IMR-90 (cell line): ENCODE results near the gene MORF4L2. TPM values are rescaled to one million over a fixed set of nuclear protein-coding genes. Genes with fewer than 3 reads are reported as not detected.

Source experiments
- ATAC-seq: fragments of 200-7000 bp; cut with Tn5 transposase; 2 replicates; pipeline ENCODE4 v1.9.1; 2020; ENCODE audit warnings: low read depth, mild to moderate bottlenecking, moderate library complexity
- BruUV-seq: library from RNA; stranded (reverse); fragments of 400-500 nt; replicated peaks from 2 replicates; lab custom pipeline; 2021; lab: Mats Ljungman, UMichigan
- CTCF ChIA-PET: fragments of 300-600 bp; formaldehyde crosslinking; extraction: SDS; loops from one replicate; lab custom pipeline; 2021; ENCODE audit warnings: antibody characterized with exemption; lab: Yijun Ruan, JAX
- POLR2A ChIA-PET: fragments of 300-600 bp; sonication (Branson Sonifier 250); formaldehyde crosslinking; loops from one replicate; lab custom pipeline; 2022; ENCODE audit warnings: antibody characterized with exemption; ENCODE audit not compliant: unreplicated experiment; lab: Charles Lee
- DNase-seq: peaks from one replicate; pipeline ENCODE4 v3.0.0; 2013
- H2AFZ ChIP-seq: replicated peaks from 2 replicates; pipeline ENCODE3; 2013; ENCODE audit warnings: low read length, mild to moderate bottlenecking; ENCODE audit not compliant: poor library complexity
- H2AK5ac ChIP-seq: 2 replicates; pipeline ENCODE4 v1.6.1; 2013; ENCODE audit warnings: low read depth, low read length, inconsistent platforms
- H2AK9ac ChIP-seq: replicated peaks from 2 replicates; pipeline ENCODE3; 2013; ENCODE audit warnings: mild to moderate bottlenecking, low read depth, low read length, moderate library complexity; ENCODE audit not compliant: poor library complexity
- H2BK120ac ChIP-seq: 2 replicates; pipeline ENCODE4 v1.6.1; 2013; ENCODE audit warnings: low read depth, low read length, inconsistent platforms
- H2BK15ac ChIP-seq: 3 replicates; pipeline ENCODE4 v1.6.1; 2013; ENCODE audit warnings: low read depth, low read length, inconsistent platforms
- H2BK20ac ChIP-seq: 2 replicates; pipeline ENCODE4 v1.6.1; 2013; ENCODE audit warnings: low read depth, mild to moderate bottlenecking, inconsistent platforms, low read length, moderate library complexity
- H2BK5ac ChIP-seq: 2 replicates; pipeline ENCODE4 v1.6.1; 2013; ENCODE audit warnings: mild to moderate bottlenecking, low read depth, low read length, inconsistent platforms; ENCODE audit not compliant: poor library complexity, severe bottlenecking
- H3K14ac ChIP-seq: replicated peaks from 2 replicates; pipeline ENCODE4 v1.6.1; 2013; ENCODE audit warnings: low read depth, low read length, inconsistent platforms
- H3K18ac ChIP-seq: 2 replicates; pipeline ENCODE4 v1.6.1; 2013; ENCODE audit warnings: low read depth, low read length, control low read depth
- H3K23ac ChIP-seq: 2 replicates; pipeline ENCODE4 v1.6.1; 2013; ENCODE audit warnings: low read depth, low read length, inconsistent platforms
- H3K27ac ChIP-seq: 2 replicates; pipeline ENCODE4 v1.5.1; 2013; ENCODE audit warnings: mild to moderate bottlenecking, control low read depth, low read length; ENCODE audit not compliant: insufficient read depth
- H3K27me3 ChIP-seq: 2 replicates; pipeline ENCODE4 v1.6.1; 2013; ENCODE audit warnings: low read length; ENCODE audit not compliant: control insufficient read depth, insufficient read depth
- H3K36me3 ChIP-seq: 2 replicates; pipeline ENCODE4 v1.6.1; 2013; ENCODE audit warnings: low read length, mixed read lengths; ENCODE audit not compliant: control insufficient read depth, insufficient read depth
- H3K4ac ChIP-seq: 2 replicates; pipeline ENCODE4 v1.6.1; 2013; ENCODE audit warnings: low read depth, low read length, inconsistent platforms
- H3K4me1 ChIP-seq: 2 replicates; pipeline ENCODE4 v1.6.1; 2013; ENCODE audit warnings: low read length, mixed read lengths; ENCODE audit not compliant: control insufficient read depth, insufficient read depth
- H3K4me2 ChIP-seq: 2 replicates; pipeline ENCODE4 v1.6.1; 2013; ENCODE audit warnings: low read depth, mild to moderate bottlenecking, control low read depth, low read length, moderate library complexity
- H3K4me3 ChIP-seq: 2 replicates; pipeline ENCODE4 v1.5.1; 2013; ENCODE audit warnings: low read depth, mild to moderate bottlenecking, control low read depth, low read length, moderate library complexity; ENCODE audit not compliant: insufficient read depth
- H3K56ac ChIP-seq: 2 replicates; pipeline ENCODE4 v1.6.1; 2013; ENCODE audit warnings: low read length, inconsistent platforms; ENCODE audit not compliant: insufficient read depth; ENCODE audit errors: extremely low read depth
- H3K79me1 ChIP-seq, 2 experiments: 2 replicates each; pipeline ENCODE4 v1.6.1; 2013; ENCODE audit warnings: low read length in 2 of 2, inconsistent platforms in 1 of 2, low read depth in 1 of 2
- H3K9ac ChIP-seq: 2 replicates; pipeline ENCODE4 v1.6.1; 2013; ENCODE audit warnings: low read depth, low read length, control low read depth
- H3K9me1 ChIP-seq: 2 replicates; pipeline ENCODE4 v1.6.1; 2013; ENCODE audit warnings: low read length, inconsistent platforms; ENCODE audit not compliant: insufficient read depth
- H3K9me3 ChIP-seq: 2 replicates; pipeline ENCODE4 v1.6.1; 2013; ENCODE audit warnings: low read length; ENCODE audit not compliant: control insufficient read depth, insufficient read depth
- H4K20me1 ChIP-seq: 2 replicates; pipeline ENCODE4 v1.6.1; 2013; ENCODE audit warnings: low read length, inconsistent platforms; ENCODE audit not compliant: insufficient read depth
- H4K5ac ChIP-seq: 2 replicates; pipeline ENCODE4 v1.6.1; 2013; ENCODE audit warnings: mild to moderate bottlenecking, low read depth, low read length, control low read depth
- H4K8ac ChIP-seq, 2 experiments: 2 replicates each; pipeline ENCODE4 v1.6.1; 2013; ENCODE audit warnings: low read depth in 2 of 2, low read length in 2 of 2, control low read depth in 1 of 2, inconsistent platforms in 1 of 2
- H4K91ac ChIP-seq: 2 replicates; pipeline ENCODE4 v1.6.1; 2013; ENCODE audit warnings: low read depth, low read length, inconsistent platforms; ENCODE audit not compliant: insufficient read depth
- NFE2L2 ChIP-seq: fragments of 150-350 bp; IDR thresholded peaks from 2 replicates; pipeline ENCODE4 v1.6.1; 2016; ENCODE audit warnings: low read depth, mild to moderate bottlenecking, low read length
- RAD21 ChIP-seq: IDR thresholded peaks from 2 replicates; pipeline ENCODE4 v1.6.1; 2012; ENCODE audit warnings: low read length, improper control_type of control experiment
- RCOR1 ChIP-seq: IDR thresholded peaks from 2 replicates; pipeline ENCODE4 v1.6.1; 2012; ENCODE audit warnings: mild to moderate bottlenecking, low read length, improper control_type of control experiment; ENCODE audit not compliant: insufficient replicate concordance
- whole genome bisulfite sequencing, 2 experiments: methylation state at CpG; one replicate each; pipeline versions ENCODE4 v1.1.5 to v1.1.7; 2013; ENCODE audit warnings: missing lambda C conversion rate in 2 of 2; ENCODE audit not compliant: insufficient read length in 1 of 2; ENCODE audit errors: extremely low coverage in 2 of 2; 5-methylcytosine and 5-hydroxymethylcytosine counted together
- dilution Hi-C: fragments of 300-500 bp; cut with HindIII; formaldehyde crosslinking; loops from one replicate; pipeline ENCODE4 v1.14.3; 2018; ENCODE audit warnings: low sequenced_read_pairs; ENCODE audit not compliant: unreplicated experiment
- in situ Hi-C: fragments of 300-500 bp; cut with MboI; formaldehyde crosslinking; loops from 3 replicates; pipeline ENCODE4 v1.14.3; 2019; ENCODE audit warnings: low sequenced_read_pairs, inconsistent platforms, mixed read lengths
- intact Hi-C: fragments of 100-400 bp; cut with micrococcal nuclease; formaldehyde crosslinking; loops from 2 replicates; pipeline ENCODE4 v1.10.0; 2022
- polyA plus RNA-seq, 3 experiments: library from polyadenylated mRNA; depleted of rRNA; stranded (reverse); fragments of >200 nt; gene quantifications; 2 replicates each; pipeline ENCODE4 v1.2.3, GENCODE V29; 2012; ENCODE audit warnings: low replicate concordance in 1 of 3
- total RNA-seq: library from RNA; depleted of rRNA; stranded (reverse); fragments of >200 nt; gene quantifications from 2 replicates; pipeline ENCODE4 v1.2.3, GENCODE V29; 2012

Gene MORF4L2
- total and polyA plus RNA-seq, 2 of the 4 experiments (the other 2 are of a cell fraction), result 795 to 1,218 TPM

DNA sequence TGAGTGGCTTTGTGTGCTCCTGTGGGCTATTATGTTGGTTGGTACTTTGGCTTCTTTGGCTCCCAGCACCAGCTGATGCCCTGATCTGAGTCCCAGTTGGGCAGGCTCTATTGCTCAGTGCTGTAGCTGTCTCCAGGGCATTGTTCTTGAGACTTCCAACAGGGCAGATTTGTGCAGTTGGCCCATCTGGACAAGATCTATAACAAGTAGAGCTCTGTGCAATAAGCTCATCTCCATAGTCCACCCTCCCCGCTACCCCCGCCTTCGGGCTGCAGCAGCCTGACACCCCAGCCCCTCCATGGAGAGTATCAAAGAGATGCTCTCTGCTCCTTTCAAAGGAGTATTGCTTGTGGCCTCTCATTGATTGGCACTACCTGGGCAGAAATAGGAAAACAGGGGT lies 18.4 kb upstream of the MORF4L2 start:
- H4K5ac ChIP-seq, result no peak overlapping the region
- dilution Hi-C loops (no loop called here), intact Hi-C loops (no loop called here), in situ Hi-C loops (no loop called here)
- ChIA-PET CTCF (interaction anchor here (0.5 kb wide), 1 partner anchor 217 kb away, joined by 3 read pairs; no protein-coding TSS in a partner anchor), POLR2A (no interaction called here)
- H2BK120ac ChIP-seq, result no peak overlapping the region
- H3K4ac ChIP-seq, result no peak overlapping the region
- DNase-seq (no peak), ATAC-seq (no peak)
- H2BK5ac ChIP-seq, result no peak overlapping the region
- H4K91ac ChIP-seq, result no peak overlapping the region
- no peak overlapping the region for H2AFZ ChIP-seq
- no peak overlapping the region for H3K4me3 ChIP-seq
- H3K36me3 ChIP-seq, result no peaks in the 10 kb centered on the region
- BruUV-seq, result no TSS peak
- TF ChIP-seq RCOR1 (no peak), NFE2L2 (no peak), RAD21 (no peak)
- H2BK15ac ChIP-seq, result no peak overlapping the region
- no peak overlapping the region for H3K56ac ChIP-seq
- H3K9me3 ChIP-seq, result no peaks in the 10 kb centered on the region
- no peak overlapping the region for H2AK5ac ChIP-seq
- no peak overlapping the region for H4K8ac ChIP-seq
- H3K9ac ChIP-seq, result no peak overlapping the region
- H3K9me1 ChIP-seq, result no peaks in the 10 kb centered on the region
- no CpG with 5 or more reads among the region's 3 CpGs for WGBS, 2 experiments
- H4K20me1 ChIP-seq, result no peaks in the 10 kb centered on the region; the same call in 1 of the 2 replicates
- no peak overlapping the region for H3K14ac ChIP-seq
- no peak overlapping the region for H2AK9ac ChIP-seq
- H3K79me1 ChIP-seq, result no peaks in the 10 kb centered on the region
- H3K27me3 ChIP-seq, result peaks cover 21% of the 10 kb centered on the region
- H3K27ac ChIP-seq, result no peak overlapping the region
- no peak overlapping the region for H3K23ac ChIP-seq
- no peak overlapping the region for H3K18ac ChIP-seq
- H3K4me1 ChIP-seq, result no peaks in the 10 kb centered on the region
- no peak overlapping the region for H3K4me2 ChIP-seq
- no peak overlapping the region for H2BK20ac ChIP-seq
